GM12864 (cell line): ENCODE results near the gene TMEM53.
"Not testable (repeated sequence)": the region's sequence is repeated elsewhere in the genome, so short reads cannot be mapped to it uniquely, and the experiment has no call there.

ENCODE experiments used
- DNase-seq: peaks from one replicate; pipeline ENCODE4 v3.0.0-alpha.2; 2011; ENCODE audit warnings: low read depth
- H3K4me3 ChIP-seq: 2 replicates; pipeline ENCODE4 v1.5.1; 2011; ENCODE audit warnings: mild to moderate bottlenecking, low read depth, low read length, control low read depth
- TF ChIP-seq, protein P1 (sequence below): IDR thresholded peaks from 2 replicates; pipeline ENCODE4 v1.5.1; 2011; ENCODE audit warnings: low read depth, mild to moderate bottlenecking, moderate library complexity, low read length, control low read depth, inconsistent platforms; ENCODE audit errors: missing control alignments

TMEM53 gene

DNA sequence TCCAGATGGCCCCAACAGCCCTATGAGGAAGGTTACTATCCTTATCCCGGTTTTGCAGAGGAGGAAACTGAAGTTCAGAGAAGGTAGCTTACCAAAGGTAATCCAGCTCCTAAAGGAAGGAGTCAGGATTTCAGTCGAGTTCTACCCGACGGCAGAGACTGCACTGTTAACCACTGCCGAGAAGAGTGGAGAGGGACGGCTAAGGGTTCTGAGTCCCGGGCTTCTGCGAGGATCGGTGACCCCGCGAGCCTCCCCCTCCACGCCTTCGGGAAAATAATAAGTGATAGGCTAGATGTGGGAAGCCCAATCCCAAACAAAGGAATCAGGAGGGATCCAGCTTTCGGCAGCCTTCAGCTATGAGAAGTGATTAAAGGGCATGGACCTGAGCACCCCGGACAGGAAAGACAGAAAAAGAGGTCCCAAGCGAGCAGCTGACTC is 587 bp downstream of the TMEM53 start:
- peak overlapping the region; percentile 83 for H3K4me3 ChIP-seq
- no peak for DNase-seq
- TF ChIP-seq, protein P1, sequence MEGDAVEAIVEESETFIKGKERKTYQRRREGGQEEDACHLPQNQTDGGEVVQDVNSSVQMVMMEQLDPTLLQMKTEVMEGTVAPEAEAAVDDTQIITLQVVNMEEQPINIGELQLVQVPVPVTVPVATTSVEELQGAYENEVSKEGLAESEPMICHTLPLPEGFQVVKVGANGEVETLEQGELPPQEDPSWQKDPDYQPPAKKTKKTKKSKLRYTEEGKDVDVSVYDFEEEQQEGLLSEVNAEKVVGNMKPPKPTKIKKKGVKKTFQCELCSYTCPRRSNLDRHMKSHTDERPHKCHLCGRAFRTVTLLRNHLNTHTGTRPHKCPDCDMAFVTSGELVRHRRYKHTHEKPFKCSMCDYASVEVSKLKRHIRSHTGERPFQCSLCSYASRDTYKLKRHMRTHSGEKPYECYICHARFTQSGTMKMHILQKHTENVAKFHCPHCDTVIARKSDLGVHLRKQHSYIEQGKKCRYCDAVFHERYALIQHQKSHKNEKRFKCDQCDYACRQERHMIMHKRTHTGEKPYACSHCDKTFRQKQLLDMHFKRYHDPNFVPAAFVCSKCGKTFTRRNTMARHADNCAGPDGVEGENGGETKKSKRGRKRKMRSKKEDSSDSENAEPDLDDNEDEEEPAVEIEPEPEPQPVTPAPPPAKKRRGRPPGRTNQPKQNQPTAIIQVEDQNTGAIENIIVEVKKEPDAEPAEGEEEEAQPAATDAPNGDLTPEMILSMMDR: no peak

- DNase-seq: no peak
- TF ChIP-seq, protein P1: no peak
- peak overlapping the region; percentile 83 for H3K4me3 ChIP-seq
Observed at GRCh38 chr1:44672961-44673674, 1.2 kb downstream of the TMEM53 start.

- H3K4me3 ChIP-seq: no peak overlapping the region
- TF ChIP-seq, protein P1: no peak
- peak; percentile 19 for DNase-seq
Observed at GRCh38 chr1:44672254-44672955, 1.9 kb downstream of the TMEM53 start.

- no peak for DNase-seq
Observed at GRCh38 chr1:44670751-44671640, 3.3 kb downstream of the TMEM53 start.

GRCh38 chr1:44666719-44667118 is 7.6 kb downstream of the TMEM53 start:
- not testable (repeated sequence) for DNase-seq, H3K4me3 ChIP-seq

More at GRCh38 chr1:44670751-44671640, 3.3 kb downstream of the TMEM53 start:
- no peak overlapping the region for H3K4me3 ChIP-seq
- TF ChIP-seq, protein P1: no peak

GRCh38 chr1:44664730-44665370 is 9.4 kb downstream of the TMEM53 start:
- H3K4me3 ChIP-seq: no peak overlapping the region
- TF ChIP-seq, protein P1: no peak
- peak; percentile 12 for DNase-seq
